CD4-positive, alpha-beta T cell (primary cell): ENCODE data around the gene PPFIBP2. TPM values are rescaled to one million over a fixed set of nuclear protein-coding genes. Genes with fewer than 3 reads are reported as not detected.

Source experiments
- ATAC-seq: fragments of 200-7000 bp; cut with Tn5 transposase; one replicate; pipeline ENCODE4 v1.10.0; 2022; ENCODE audit warnings: mild to moderate bottlenecking; ENCODE audit not compliant: poor library complexity
- CTCF ChIA-PET: fragments of 350-600 bp; sonication (Branson Sonifier 250); formaldehyde crosslinking; loops from one replicate; lab custom pipeline; 2021; ENCODE audit warnings: antibody characterized with exemption, inconsistent platforms; lab: Charles Lee
- POLR2A ChIA-PET: fragments of 350-600 bp; sonication (Branson Sonifier 250); formaldehyde crosslinking; loops from one replicate; lab custom pipeline; 2021; ENCODE audit warnings: antibody characterized with exemption, inconsistent platforms; lab: Charles Lee
- DNase-seq, 14 experiments: peaks; one replicate each; pipeline ENCODE4 v3.0.0-alpha.2; 2013 to 2020; ENCODE audit warnings: mixed read lengths in 2 of 14
- H3K27ac ChIP-seq, 2 donors: one replicate each; pipeline versions ENCODE4 v1.5.1 to v1.7.0; 2013; ENCODE audit warnings: low read length in 2 of 2, low read depth in 1 of 2, mild to moderate bottlenecking in 1 of 2
- H3K27me3 ChIP-seq, 2 experiments: 1 replicate in 1 of 2; 2 replicates in 1 of 2; pipeline versions ENCODE4 v1.6.1 to v1.7.0; 2013; ENCODE audit warnings: low read length in 2 of 2, control low read depth in 1 of 2, mild to moderate bottlenecking in 1 of 2, moderate library complexity in 1 of 2; ENCODE audit not compliant: insufficient read depth in 2 of 2, control insufficient read depth in 1 of 2
- H3K36me3 ChIP-seq: one replicate; pipeline ENCODE4 v1.6.1; 2013; ENCODE audit warnings: low read length, control low read depth; ENCODE audit not compliant: insufficient read depth
- H3K4me1 ChIP-seq: one replicate; pipeline ENCODE4 v1.6.1; 2013; ENCODE audit warnings: low read length, control low read depth; ENCODE audit not compliant: insufficient read depth
- H3K4me3 ChIP-seq: one replicate; pipeline ENCODE4 v1.5.1; 2013; ENCODE audit warnings: mild to moderate bottlenecking, low read length, moderate library complexity
- H3K9me3 ChIP-seq, 2 experiments: 1 replicate in 1 of 2; 2 replicates in 1 of 2; pipeline versions ENCODE4 v1.6.1 to v1.7.0; 2013; ENCODE audit warnings: low read length in 2 of 2, mild to moderate bottlenecking in 2 of 2, control low read depth in 1 of 2, moderate library complexity in 1 of 2; ENCODE audit not compliant: control insufficient read depth in 1 of 2, insufficient read depth in 1 of 2
- H3K27ac Mint-ChIP-seq: one replicate; pipeline ENCODE4 v1.8.0; 2020; ENCODE audit warnings: mixed read lengths
- H3K27me3 Mint-ChIP-seq: one replicate; pipeline ENCODE4 v1.8.0; 2021; ENCODE audit warnings: mixed read lengths
- H3K36me3 Mint-ChIP-seq: one replicate; pipeline ENCODE4 v1.8.0; 2021; ENCODE audit warnings: low read depth, mixed read lengths
- H3K4me1 Mint-ChIP-seq: one replicate; pipeline ENCODE4 v1.8.0; 2021; ENCODE audit warnings: low read depth, mixed read lengths
- H3K4me3 Mint-ChIP-seq: one replicate; pipeline ENCODE4 v1.8.0; 2020; ENCODE audit warnings: mild to moderate bottlenecking, mixed read lengths
- H3K9me3 Mint-ChIP-seq: one replicate; pipeline ENCODE4 v1.8.0; 2020; ENCODE audit warnings: mixed read lengths
- CTCF ChIP-seq: fragments of 200-600 bp; IDR thresholded peaks from one replicate; pipeline ENCODE4 v1.8.0; 2022; ENCODE audit warnings: antibody characterized with exemption, mild to moderate bottlenecking
- intact Hi-C, 2 experiments: fragments of 100-400 bp; cut with DNase I in 1 of 2; cut with micrococcal nuclease in 1 of 2; formaldehyde crosslinking; loops; one replicate each; pipeline versions ENCODE4 v1.15.1 to v1.9.0; 2023 to 2025; cut with DNase I, micrococcal nuclease
- total RNA-seq, 174 experiments: library from RNA in 2 of 174; stranded (reverse) in 2 of 174; gene quantifications; one replicate each; pipeline ENCODE4 v1.2.3 and lab custom pipeline; 2021 to 2026

Gene PPFIBP2
- total RNA-seq, 2 experiments from 2014 or later: 27.0 to 35.9 TPM

- Mint-ChIP-seq H3K27ac (no peak overlapping the region), H3K36me3 (no peaks in the 10 kb centered on the region), H3K27me3 (peaks cover 59% of the 10 kb centered on the region), H3K9me3 (no peaks in the 10 kb centered on the region), H3K4me1 (no peaks in the 10 kb centered on the region), H3K4me3 (no peak overlapping the region)
- TF ChIP-seq CTCF: no peak
- CTCF ChIA-PET: no interaction called here
- Histone ChIP-seq H3K27me3 (peaks cover 14 to 40% of the 10 kb centered on the region in 2 experiments), H3K27ac (no peak overlapping the region), H3K4me1 (no peaks in the 10 kb centered on the region), H3K36me3 (no peaks in the 10 kb centered on the region), H3K4me3 (no peak overlapping the region), H3K9me3 (no peaks in the 10 kb centered on the region)
- ATAC-seq (no peak), DNase-seq (no peak)
- POLR2A ChIA-PET: no interaction called here
- intact Hi-C loops: loop anchor here (5.0 to 10.0 kb wide), 2 partner anchors 294 to 878 kb away; partner anchors contain the start of gene EIF3F (in 1 of the 2)
Observed at GRCh38 chr11:7690648-7691047, 176.8 kb downstream of the PPFIBP2 start.

- DNase-seq (no peak), ATAC-seq (no peak)
- H3K4me3 ChIP-seq: no peak overlapping the region
- H3K36me3 Mint-ChIP-seq: no peaks in the 10 kb centered on the region
- no peak for TF ChIP-seq CTCF
- H3K27ac ChIP-seq: no peak overlapping the region
- no peak overlapping the region for H3K27ac Mint-ChIP-seq
- H3K36me3 ChIP-seq: no peaks in the 10 kb centered on the region
- no peaks in the 10 kb centered on the region for H3K4me1 Mint-ChIP-seq
- intact Hi-C loops: loop anchor here (2.0 to 10.0 kb wide), 4 partner anchors 179 to 880 kb away; partner anchors contain the start of genes EIF3F (in 1 of the 2) and PPFIBP2 (in 1 of the 2)
- ChIA-PET POLR2A (no interaction called here), CTCF (no interaction called here)
- no peaks in the 10 kb centered on the region for H3K4me1 ChIP-seq
- H3K9me3 ChIP-seq: no peaks in the 10 kb centered on the region
- H3K27me3 ChIP-seq: peaks cover 14 to 38% of the 10 kb centered on the region in 2 experiments
- no peak overlapping the region for H3K4me3 Mint-ChIP-seq
- H3K27me3 Mint-ChIP-seq: peaks cover 59% of the 10 kb centered on the region
- H3K9me3 Mint-ChIP-seq: no peaks in the 10 kb centered on the region
Observed at GRCh38 chr11:7691759-7692350, 178.1 kb downstream of the PPFIBP2 start.

DNA sequence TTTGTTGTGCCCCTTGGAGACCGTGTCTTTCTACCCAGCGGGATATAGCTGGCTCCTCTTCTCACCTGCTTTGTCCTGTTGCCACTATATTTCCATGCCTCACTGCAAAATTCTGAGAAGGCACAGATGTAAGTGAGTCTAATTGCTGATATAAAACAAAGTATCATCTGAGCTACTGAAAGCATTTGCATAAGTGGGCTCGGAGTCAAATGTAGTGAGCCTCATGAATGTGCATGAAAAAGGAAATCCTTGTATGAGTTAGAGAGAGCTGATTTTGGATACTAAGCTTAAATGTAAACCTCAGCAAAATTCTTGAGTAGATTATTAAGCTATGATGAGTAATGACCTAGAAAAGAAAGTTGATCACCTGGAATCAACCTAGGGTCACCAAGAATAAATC lies 178.6 kb downstream of the PPFIBP2 start:
- ChIA-PET CTCF (no interaction called here), POLR2A (interaction anchor here (0.6 kb wide), 1 partner anchor 15 kb away, joined by 3 read pairs; no protein-coding TSS in a partner anchor)
- Mint-ChIP-seq H3K4me3 (no peak overlapping the region), H3K27me3 (peaks cover 59% of the 10 kb centered on the region), H3K36me3 (no peaks in the 10 kb centered on the region), H3K27ac (no peak overlapping the region), H3K9me3 (no peaks in the 10 kb centered on the region), H3K4me1 (no peaks in the 10 kb centered on the region)
- peaks cover 14 to 38% of the 10 kb centered on the region in 2 experiments for H3K27me3 ChIP-seq
- H3K4me1 ChIP-seq: no peaks in the 10 kb centered on the region
- no peak for ATAC-seq
- H3K4me3 ChIP-seq: no peak overlapping the region
- DNase-seq: no peak
- intact Hi-C loops: loop anchor here (2.0 to 10.0 kb wide), 4 partner anchors 180 to 880 kb away; partner anchors contain the start of genes EIF3F (in 1 of the 2) and PPFIBP2 (in 1 of the 2)
- H3K36me3 ChIP-seq: no peaks in the 10 kb centered on the region
- no peak overlapping the region for H3K27ac ChIP-seq
- TF ChIP-seq CTCF: no peak
- H3K9me3 ChIP-seq: no peaks in the 10 kb centered on the region
